GM13977 (cell line): ENCODE data around the gene DNMBP.
"Not testable (repeated sequence)": the region's sequence is repeated elsewhere in the genome, so short reads cannot be mapped to it uniquely, and the experiment has no call there.

Source experiments
- DNase-seq: peaks from one replicate; pipeline ENCODE4 v3.0.0; 2012; ENCODE audit warnings: low spot score
- CTCF ChIP-seq: IDR thresholded peaks from 2 replicates; pipeline ENCODE4 v1.5.1; 2012; ENCODE audit warnings: mild to moderate bottlenecking, control low read depth; ENCODE audit not compliant: insufficient read depth; ENCODE audit errors: extremely low read depth, missing control alignments
- in situ Hi-C: fragments of 300-500 bp; cut with MboI; formaldehyde crosslinking; loops from one replicate; pipeline ENCODE4 v1.12.0; 2022; ENCODE audit warnings: low sequenced_read_pairs, low pct_unique_long_range_greater_than_20kb, mixed read lengths, inconsistent platforms; ENCODE audit not compliant: unreplicated experiment

Gene DNMBP

GRCh38 chr10:100020142-100020885, 10.6 kb upstream of the DNMBP start:
- in situ Hi-C loops: no loop called here
- peak; percentile 28 for TF ChIP-seq CTCF
- DNase-seq: peak; percentile 72

GRCh38 chr10:100019787-100020141, 10.0 kb upstream of the DNMBP start:
- no peak for TF ChIP-seq CTCF
- DNase-seq: no peak
- in situ Hi-C loops: no loop called here

DNA sequence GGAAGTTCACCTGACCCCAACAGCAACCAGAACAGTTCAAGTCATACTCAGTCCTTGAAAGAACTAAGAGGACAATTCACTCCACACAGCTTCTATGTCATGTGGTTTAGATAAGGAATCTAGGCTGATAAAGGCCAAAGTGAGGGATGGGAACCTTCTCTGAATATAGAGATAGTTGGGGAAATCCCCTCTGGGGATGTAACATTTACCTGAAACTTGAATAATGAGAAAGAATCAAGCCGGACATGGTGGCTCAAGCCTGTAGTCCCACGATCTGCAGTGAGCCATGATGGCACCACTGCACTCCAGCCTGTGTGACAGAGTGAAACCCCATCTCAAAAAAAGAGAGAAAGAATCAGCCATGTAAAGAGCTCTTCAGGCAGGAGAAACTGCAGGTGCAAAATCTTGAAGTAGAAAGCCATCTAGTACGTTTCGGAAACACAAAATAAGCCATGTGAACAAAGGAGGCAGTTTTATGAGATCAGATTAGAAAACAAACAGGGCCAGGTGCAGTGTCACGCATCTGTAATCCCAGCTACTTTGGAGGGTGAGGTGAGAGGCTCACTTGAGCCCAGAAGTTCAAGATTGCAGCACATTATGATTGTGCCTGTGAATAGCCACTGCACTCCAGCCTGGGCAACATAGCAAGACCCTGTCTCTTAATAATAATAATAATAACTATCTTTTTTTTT, 4.5 kb upstream of the DNMBP start:
- in situ Hi-C loops: no loop called here
- no peak for TF ChIP-seq CTCF

DNA sequence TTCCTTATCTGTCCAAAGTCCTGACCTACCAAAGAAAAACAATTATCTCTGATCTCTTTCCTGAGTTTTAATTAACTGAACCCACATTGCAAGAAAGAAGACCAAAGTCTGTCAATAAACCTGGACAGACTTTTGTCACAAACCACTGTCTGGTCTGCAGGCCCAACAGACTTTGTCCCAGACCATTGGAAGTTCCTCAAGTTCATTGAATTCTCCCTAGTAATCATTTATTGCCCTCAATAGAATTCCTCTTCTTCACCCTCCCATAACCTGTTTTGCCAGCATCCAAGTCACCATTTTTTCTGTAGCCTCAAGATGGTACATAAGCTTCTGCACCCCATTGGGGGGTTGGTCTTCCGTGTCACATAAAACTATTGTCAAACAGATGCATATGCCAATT, 3.9 kb upstream of the DNMBP start:
- in situ Hi-C loops: no loop called here
- TF ChIP-seq CTCF: no peak
- no peak for DNase-seq

More for the DNA sequence above, 4.5 kb upstream of the DNMBP start:
- peak; percentile 76 for DNase-seq

DNA sequence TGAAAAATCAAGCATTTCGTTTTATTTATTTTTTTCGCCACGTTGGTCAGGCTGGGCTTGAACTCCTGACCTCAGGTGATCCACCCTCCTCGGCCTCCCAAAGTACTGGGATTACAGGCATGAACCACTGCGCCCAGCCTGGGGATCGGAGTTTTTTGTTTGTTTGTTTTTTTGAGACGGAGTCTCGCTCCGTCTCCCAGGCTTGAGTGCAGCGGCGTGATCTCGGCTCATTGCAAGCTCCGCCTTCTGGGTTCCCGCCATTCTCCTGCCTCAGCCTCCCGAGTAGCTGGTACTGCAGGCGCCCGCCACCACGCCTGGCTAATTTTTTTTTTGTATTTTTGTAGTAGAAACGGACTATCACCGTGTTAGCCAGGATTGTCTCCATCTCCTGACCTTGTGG, 2.2 kb upstream of the DNMBP start:
- DNase-seq, in situ Hi-C loops: not testable (repeated sequence)

- TF ChIP-seq CTCF: peak; percentile 73
- no peak for DNase-seq
- in situ Hi-C loops: no loop called here
Observed at GRCh38 chr10:100009283-100009792, 409 bp downstream of the DNMBP start.

DNA sequence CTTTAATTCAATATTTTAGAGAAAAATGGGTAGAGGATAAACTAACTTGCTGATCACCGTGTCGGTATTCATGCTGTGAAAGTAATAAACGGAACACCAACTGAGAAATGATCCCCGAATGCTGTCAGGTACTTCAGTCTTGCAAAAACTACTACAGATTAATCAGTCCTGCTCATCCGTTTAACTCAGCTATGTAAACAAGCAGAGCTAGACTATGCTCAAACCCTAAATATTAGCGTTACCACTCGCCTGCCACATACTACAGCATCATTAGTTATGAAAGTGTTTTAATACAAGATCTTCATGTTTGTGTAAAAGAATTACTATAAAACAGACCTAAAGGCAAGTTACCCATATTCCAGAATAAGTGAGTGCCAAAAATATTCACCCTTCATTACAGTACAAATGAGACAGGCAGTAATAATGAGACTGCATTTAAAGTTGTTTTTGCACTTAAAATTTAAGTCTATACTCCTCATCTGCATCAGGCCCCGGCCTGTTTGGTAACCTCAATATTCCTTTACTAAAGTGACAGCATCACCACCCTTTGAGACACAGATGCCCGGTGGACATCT, 952 bp downstream of the DNMBP start:
- in situ Hi-C loops: no loop called here
- no peak for TF ChIP-seq CTCF
- DNase-seq: no peak
